Melanocyte of skin (primary cell): ENCODE results near the gene DLK2. TPM values are rescaled to one million over a fixed set of nuclear protein-coding genes. Genes with fewer than 3 reads are reported as not detected.

ENCODE experiments used
- small RNA-seq, 2 donors: library from RNA; depleted of rRNA; stranded (forward); fragments of <200 nt; gene quantifications; one replicate each; pipeline ENCODE3, GENCODE V24; 2012
- total RNA-seq, 2 donors: library from RNA; depleted of rRNA; stranded (reverse); fragments of >200 nt; gene quantifications; 2 replicates each; pipeline ENCODE4 v1.2.3, GENCODE V29; 2012

The DLK2 gene
- not detected for total RNA-seq

GRCh38 chr6:43455531-43456428, at the start of gene DLK2:
Gene DLK2 (minus strand): TSS chr6:43455548. CDS start chr6:43454825, 723 bp downstream.

DNA sequence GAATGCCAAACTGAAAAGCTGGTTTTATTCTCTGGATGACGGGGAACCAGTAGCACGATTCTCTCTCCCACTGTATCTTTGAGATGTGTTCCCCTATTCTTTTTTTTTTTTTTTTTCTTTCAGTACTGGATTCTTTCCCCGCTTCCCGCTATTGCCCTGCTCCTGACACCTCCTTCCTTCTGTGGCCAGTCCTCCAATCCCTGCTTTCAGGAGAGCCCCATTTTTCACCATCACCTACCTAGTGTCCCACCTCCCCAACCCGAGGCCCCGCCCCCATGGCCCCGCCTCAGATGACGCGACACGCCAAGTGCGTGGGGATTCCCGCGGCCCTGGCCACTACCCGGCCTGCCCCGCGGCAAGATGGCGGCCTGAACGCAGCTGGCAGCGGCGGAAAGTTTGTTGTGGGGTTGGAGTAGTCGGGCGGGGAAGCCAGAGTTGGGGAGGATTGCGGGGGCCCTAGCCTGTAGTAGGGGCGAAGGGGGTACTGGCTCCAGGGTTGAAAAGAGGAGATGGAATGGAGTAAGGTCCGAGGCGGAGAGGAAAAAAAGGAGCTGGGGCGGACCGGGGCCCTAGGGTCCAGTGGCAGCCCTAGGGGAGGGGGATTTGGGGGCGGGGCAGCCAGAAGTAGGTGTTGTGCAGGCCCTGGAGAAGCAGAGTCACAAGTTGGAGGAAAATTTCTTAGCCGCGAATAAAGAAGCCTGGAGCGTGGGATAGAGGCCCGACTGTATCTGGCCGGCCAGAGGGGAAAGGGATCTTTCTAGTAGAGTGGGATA, 22.1 kb upstream of the DLK2 start, which contains the start of gene TJAP1:
TJAP1 (plus strand) TSS at position 336 of the 773 bp plus-strand sequence. CDS start 21,432 bp downstream, outside the sequence.

DNA sequence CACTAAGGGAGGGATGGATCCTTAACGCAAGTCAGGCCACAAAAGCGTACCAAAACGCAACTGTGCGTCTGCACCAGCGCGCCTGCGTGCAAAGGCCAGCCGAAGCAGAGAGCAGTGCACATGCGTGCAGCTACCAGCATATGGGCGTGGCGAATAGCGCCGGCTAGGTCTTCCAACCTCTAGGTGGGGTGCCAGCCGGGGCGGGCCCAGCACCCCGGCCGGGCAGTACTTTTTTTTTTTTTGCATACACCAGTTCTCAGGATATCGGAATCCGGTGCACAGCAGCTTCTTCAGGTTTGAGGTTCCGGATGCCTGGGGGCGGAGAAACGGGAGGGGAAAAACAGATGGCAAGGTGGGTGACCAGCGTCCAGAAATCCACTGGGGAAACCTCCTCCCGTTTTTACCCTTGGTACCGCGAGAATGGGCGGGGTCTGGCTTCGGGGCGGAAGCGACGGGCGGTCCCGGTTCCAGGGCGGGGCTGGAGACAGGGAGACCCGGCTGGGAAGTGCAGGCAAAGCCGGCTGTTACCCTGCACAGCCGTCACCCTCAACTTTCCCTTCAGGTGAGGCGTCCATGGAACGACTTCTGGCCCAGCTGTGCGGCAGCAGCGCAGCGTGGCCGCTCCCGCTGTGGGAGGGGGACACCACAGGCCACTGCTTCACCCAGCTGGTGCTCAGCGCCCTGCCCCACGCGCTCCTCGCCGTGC, 27.8 kb downstream of the DLK2 start, which contains the start of gene ABCC10:
ABCC10 (plus strand) TSS at position 136 of the 706 bp plus-strand sequence; CDS start at position 574, 438 bp downstream.

Small RNA genes lying within 50 kb of the gene (small RNA-seq; reads per million reads assigned to genes)
- gene MIR6780B (0 to 0.06 reads per million in 2 donors), gene RNU6-1113P (0 reads per million in 2 donors)

Other genes starting within 250 kb of the DLK2 start
- 10 to 100 TPM; 43.6 to 71.9 TPM for gene DNPH1, start 226.1 kb downstream of the DLK2 start, total RNA-seq
- under 1 TPM in 1 of 2 donors, not detected in 1; under 0.01 TPM for gene TTBK1, start 212.1 kb downstream of the DLK2 start, total RNA-seq
- not detected for gene SLC22A7, start 157.3 kb downstream of the DLK2 start, total RNA-seq
- not detected for gene CRIP3, start 146.7 kb downstream of the DLK2 start, total RNA-seq
- 10 to 100 TPM in 1 of 2 donors, 1 to 10 TPM in 1; 9.0 to 14.1 TPM for gene ZNF318, start 85.9 kb downstream of the DLK2 start, total RNA-seq
- gene ABCC10, start 28.0 kb downstream of the DLK2 start, total RNA-seq, result 10 to 100 TPM; 25.8 to 32.6 TPM
- 10 to 100 TPM; 10.7 to 13.3 TPM for gene TJAP1, start 22.0 kb upstream of the DLK2 start, total RNA-seq
- under 1 TPM; under 0.01 to 0.34 TPM for gene LRRC73, start 54.8 kb upstream of the DLK2 start, total RNA-seq
- 10 to 100 TPM; 59.6 to 61.3 TPM for gene YIPF3, start 61.4 kb upstream of the DLK2 start, total RNA-seq
- gene POLR1C, start 61.5 kb upstream of the DLK2 start, total RNA-seq, result 10 to 100 TPM; 24.4 to 56.9 TPM
- 100 to 1,000 TPM in 1 of 2 donors, 10 to 100 TPM in 1; 29.6 to 137 TPM for gene XPO5, start 120.5 kb upstream of the DLK2 start, total RNA-seq
- gene POLH, start 120.6 kb upstream of the DLK2 start, total RNA-seq, result 10 to 100 TPM; 14.5 to 18.0 TPM
- 10 to 100 TPM; 65.7 to 67.9 TPM for gene GTPBP2, start 173.7 kb upstream of the DLK2 start, total RNA-seq
- gene MAD2L1BP, start 180.3 kb upstream of the DLK2 start, total RNA-seq, result 10 to 100 TPM; 84.3 to 98.2 TPM
- under 1 TPM; 0.33 to 0.69 TPM for gene RSPH9, start 189.5 kb upstream of the DLK2 start, total RNA-seq
- 10 to 100 TPM; 46.8 to 69.9 TPM for gene MRPS18A, start 232.2 kb upstream of the DLK2 start, total RNA-seq